PC-9 (cell line): Measurements from ENCODE around the gene PLTP.

Source experiments
- CTCF ChIP-seq: fragments of 200-600 bp; sonication (generic); conservative IDR thresholded peaks from 2 replicates; pipeline ENCODE4 v1.6.1; 2017; ENCODE audit warnings: mixed run types, antibody characterized with exemption, mild to moderate bottlenecking, moderate library complexity
- EZH2 ChIP-seq: fragments of 200-600 bp; sonication (generic); IDR thresholded peaks from 2 replicates; pipeline ENCODE4 v1.8.0; 2017; ENCODE audit warnings: antibody characterized with exemption, low read depth

- TF ChIP-seq CTCF (no peak), EZH2 (no peak)
Measured at GRCh38 chr20:45909817-45910669, 1.9 kb downstream of the PLTP start.
